Thoracic aorta (tissue), 2 donors: ENCODE data around the gene HPS1. TPM values are rescaled to one million over a fixed set of nuclear protein-coding genes. Genes with fewer than 3 reads are reported as not detected.

ENCODE experiments used
- ATAC-seq: fragments of 150-250 bp; one replicate; pipeline ENCODE4 v1.8.0; 2017; ENCODE audit warnings: low read depth; ENCODE audit not compliant: insufficient number of reproducible peaks, low FRiP score
- DNase-seq: peaks from one replicate; pipeline ENCODE4 v3.0.0-alpha.2; 2020; ENCODE audit warnings: low spot score
- H3K27ac ChIP-seq, 2 donors: fragments of 200-600 bp; sonication (generic); 1 replicate in 1 of 2; 2 replicates in 1 of 2; pipeline ENCODE4 v1.5.1; 2016; ENCODE audit warnings: mild to moderate bottlenecking in 2 of 2, moderate library complexity in 2 of 2
- H3K27me3 ChIP-seq: fragments of 200-600 bp; sonication (generic); replicated peaks from 2 replicates; pipeline ENCODE4 v1.6.0; 2016; ENCODE audit warnings: mild to moderate bottlenecking; ENCODE audit not compliant: insufficient read depth
- H3K36me3 ChIP-seq: fragments of 200-600 bp; sonication (generic); one replicate; pipeline ENCODE4 v1.5.1; 2016
- H3K4me1 ChIP-seq, 2 donors: fragments of 200-600 bp; sonication (generic); 1 replicate in 1 of 2; 2 replicates in 1 of 2; pipeline versions ENCODE4 v1.5.1 to v1.6.0; 2016; ENCODE audit warnings: low read depth in 2 of 2, mild to moderate bottlenecking in 1 of 2; ENCODE audit not compliant: control insufficient read depth in 1 of 2
- H3K4me3 ChIP-seq: fragments of 200-600 bp; sonication (generic); 2 replicates; pipeline ENCODE4 v1.5.1; 2016; ENCODE audit warnings: mild to moderate bottlenecking
- H3K9me3 ChIP-seq: fragments of 200-600 bp; sonication (generic); 2 replicates; pipeline ENCODE4 v1.5.1; 2016
- CTCF ChIP-seq: fragments of 200-600 bp; sonication (generic); IDR thresholded peaks from one replicate; pipeline ENCODE4 v1.5.1; 2019; ENCODE audit warnings: antibody characterized with exemption
- total RNA-seq, 2 donors: library from RNA; depleted of rRNA; stranded (reverse); fragments of >200 nt; gene quantifications; one replicate each; pipeline versions ENCODE4 v1.1.0 to v1.2.3, GENCODE V29; 2016

Gene HPS1
- total RNA-seq, 2 donors from 2014 or later: 60.1 to 79.3 TPM

DNA sequence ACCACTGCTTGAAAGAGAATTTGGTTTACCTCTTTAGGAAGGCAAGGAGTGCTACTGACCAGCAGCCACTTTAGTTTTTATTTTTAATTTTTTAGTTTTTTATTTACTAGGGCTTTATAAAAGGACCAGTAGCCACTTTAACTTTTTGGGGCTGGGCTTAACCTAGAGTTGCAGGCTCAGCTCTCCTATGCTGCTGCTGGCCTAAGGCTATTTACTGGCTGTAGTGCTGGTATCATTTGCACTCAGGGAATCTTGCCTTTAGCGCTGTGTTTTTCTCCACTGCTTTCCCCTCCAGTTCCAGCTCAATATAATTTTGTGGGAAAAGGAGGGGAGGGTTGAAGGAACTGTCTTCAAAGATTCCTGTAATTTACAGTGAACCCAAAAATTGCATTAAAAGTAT lies 13.4 kb downstream of the HPS1 start:
- ATAC-seq: no peak
- peaks cover 62% of the 10 kb centered on the region for H3K36me3 ChIP-seq

GRCh38 chr10:98432330-98432729 lies 14.4 kb downstream of the HPS1 start:
- H3K4me3 ChIP-seq: no peak overlapping the region
- no peak for ATAC-seq
- H3K27ac ChIP-seq: no peak overlapping the region
- H3K9me3 ChIP-seq: no peaks in the 10 kb centered on the region
- H3K4me1 ChIP-seq: no peaks in the 10 kb centered on the region
- H3K36me3 ChIP-seq: peaks cover 62% of the 10 kb centered on the region
- DNase-seq: no peak
- no peaks in the 10 kb centered on the region for H3K27me3 ChIP-seq
- no peak for TF ChIP-seq CTCF

More for the DNA sequence above, 13.4 kb downstream of the HPS1 start:
- Histone ChIP-seq H3K4me3 (no peak overlapping the region), H3K27ac (no peak overlapping the region), H3K4me1 (no peaks in the 10 kb centered on the region), H3K27me3 (no peaks in the 10 kb centered on the region), H3K9me3 (no peaks in the 10 kb centered on the region)
- no peak for DNase-seq
- TF ChIP-seq CTCF: no peak

GRCh38 chr10:98431016-98431415 lies 15.7 kb downstream of the HPS1 start:
- H3K4me1 ChIP-seq: no peaks in the 10 kb centered on the region
- no peak for DNase-seq
- peaks cover 66% of the 10 kb centered on the region for H3K36me3 ChIP-seq
- no peak overlapping the region for H3K4me3 ChIP-seq
- no peaks in the 10 kb centered on the region for H3K27me3 ChIP-seq
- no peaks in the 10 kb centered on the region for H3K9me3 ChIP-seq
- TF ChIP-seq CTCF: no peak
- H3K27ac ChIP-seq: no peak overlapping the region
- ATAC-seq: no peak

GRCh38 chr10:98430427-98430826 lies 16.3 kb downstream of the HPS1 start:
- Histone ChIP-seq H3K27me3 (no peaks in the 10 kb centered on the region), H3K4me1 (no peaks in the 10 kb centered on the region), H3K4me3 (no peak overlapping the region), H3K9me3 (no peaks in the 10 kb centered on the region), H3K36me3 (peaks cover 62% of the 10 kb centered on the region), H3K27ac (no peak overlapping the region)
- no peak for TF ChIP-seq CTCF
- no peak for DNase-seq
- ATAC-seq: no peak

DNA sequence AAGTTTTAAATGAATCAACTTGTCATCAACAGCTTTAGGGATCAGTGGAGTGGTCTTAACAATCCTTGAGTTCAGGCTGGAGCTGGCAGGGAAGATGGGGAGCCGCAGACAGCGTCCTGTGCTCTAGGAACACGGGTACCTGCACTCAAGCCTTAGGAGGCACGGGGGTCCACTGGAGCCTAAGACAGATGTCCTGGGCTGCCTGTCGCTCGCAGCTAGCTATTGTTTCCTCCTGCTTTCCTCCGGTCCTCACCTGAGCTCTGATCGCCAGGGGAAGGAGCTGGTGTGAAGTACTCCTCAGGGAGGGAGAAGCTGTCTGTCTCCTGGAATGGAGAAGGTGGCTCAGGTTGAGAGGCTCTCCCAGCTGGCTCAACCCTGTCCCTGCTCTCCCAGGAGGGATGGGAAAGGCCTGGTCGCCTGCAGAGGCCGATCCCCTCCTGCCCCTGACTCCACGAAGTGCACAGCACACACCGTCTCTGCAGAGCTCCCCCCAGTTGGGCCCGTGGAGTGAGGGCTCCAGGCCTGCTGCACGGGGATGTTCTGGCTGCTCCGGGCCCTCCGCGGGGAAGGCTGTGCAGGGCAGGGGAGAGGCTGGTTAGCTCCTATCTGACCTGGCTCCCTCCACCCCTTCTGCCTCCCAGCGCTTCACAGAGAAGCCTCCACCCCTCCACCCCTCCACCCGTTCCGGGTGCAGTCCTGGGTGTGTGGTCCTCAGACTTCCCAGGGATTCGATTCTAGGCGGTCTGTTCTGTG lies 17.2 kb downstream of the HPS1 start:
- DNase-seq: no peak
- no peak for ATAC-seq

More for the DNA sequence above, 17.2 kb downstream of the HPS1 start:
- TF ChIP-seq CTCF: no peak
- H3K4me3 ChIP-seq: no peak overlapping the region
- H3K9me3 ChIP-seq: no peaks in the 10 kb centered on the region
- no peak overlapping the region for H3K27ac ChIP-seq
- H3K27me3 ChIP-seq: no peaks in the 10 kb centered on the region
- no peaks in the 10 kb centered on the region for H3K4me1 ChIP-seq
- peaks cover 53% of the 10 kb centered on the region for H3K36me3 ChIP-seq
